Spleen (tissue), 7 donors: ENCODE results near the gene GRIP1.

Experiments
- POLR2A ChIP-seq, 3 donors: fragments of 450-650 bp; IDR thresholded peaks; one replicate each; pipeline ENCODE4 v1.5.1; 2017; ENCODE audit warnings: antibody characterized with exemption in 3 of 3, mild to moderate bottlenecking in 1 of 3
- POLR2AphosphoS5 ChIP-seq, 3 donors: sonication (generic); formaldehyde crosslinking; IDR thresholded peaks; one replicate each; pipeline ENCODE4 v1.5.1; 2017; ENCODE audit warnings: antibody characterized with exemption in 3 of 3
- TF ChIP-seq, protein P1 (sequence below), 11 experiments: fragments of 200-600 bp in 7 of 11; fragments of 450-650 bp in 4 of 11; sonication (generic) in 4 of 11; IDR thresholded peaks in 8 of 11; conservative IDR thresholded peaks in 3 of 11; 1 replicate in 7 of 11; 2 replicates in 4 of 11; pipeline versions ENCODE4 v1.4.0 to v1.8.0; 2016 to 2021; ENCODE audit warnings: antibody characterized with exemption in 11 of 11, inconsistent platforms in 4 of 11, mild to moderate bottlenecking in 1 of 11
- donor health status: DM: no; HTN: no; CAD: no; lungs with moderate emphysema.
- donor health status: DM: no; HTN: no; CAD: no.
- donor health status: DM: no; HTN: no; CAD: no.

GRCh38 chr12:66331814-66332213 is 347.1 kb downstream of the GRIP1 start:
- TF ChIP-seq, protein P1, sequence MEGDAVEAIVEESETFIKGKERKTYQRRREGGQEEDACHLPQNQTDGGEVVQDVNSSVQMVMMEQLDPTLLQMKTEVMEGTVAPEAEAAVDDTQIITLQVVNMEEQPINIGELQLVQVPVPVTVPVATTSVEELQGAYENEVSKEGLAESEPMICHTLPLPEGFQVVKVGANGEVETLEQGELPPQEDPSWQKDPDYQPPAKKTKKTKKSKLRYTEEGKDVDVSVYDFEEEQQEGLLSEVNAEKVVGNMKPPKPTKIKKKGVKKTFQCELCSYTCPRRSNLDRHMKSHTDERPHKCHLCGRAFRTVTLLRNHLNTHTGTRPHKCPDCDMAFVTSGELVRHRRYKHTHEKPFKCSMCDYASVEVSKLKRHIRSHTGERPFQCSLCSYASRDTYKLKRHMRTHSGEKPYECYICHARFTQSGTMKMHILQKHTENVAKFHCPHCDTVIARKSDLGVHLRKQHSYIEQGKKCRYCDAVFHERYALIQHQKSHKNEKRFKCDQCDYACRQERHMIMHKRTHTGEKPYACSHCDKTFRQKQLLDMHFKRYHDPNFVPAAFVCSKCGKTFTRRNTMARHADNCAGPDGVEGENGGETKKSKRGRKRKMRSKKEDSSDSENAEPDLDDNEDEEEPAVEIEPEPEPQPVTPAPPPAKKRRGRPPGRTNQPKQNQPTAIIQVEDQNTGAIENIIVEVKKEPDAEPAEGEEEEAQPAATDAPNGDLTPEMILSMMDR (IDR thresholded peaks at IDR 0.05 in 8 of 11, conservative IDR thresholded peaks at IDR 0.05 in 3 of 11) = no peak
- TF ChIP-seq POLR2A (IDR thresholded peaks at IDR 0.05) = no peak
- TF ChIP-seq POLR2AphosphoS5 (IDR thresholded peaks at IDR 0.05) = no peak
